Dermis blood vessel endothelial cell (primary cell): Measurements from ENCODE around the gene STAP2. TPM values are rescaled to one million over a fixed set of nuclear protein-coding genes. Genes with fewer than 3 reads are reported as not detected.

Source experiments
- DNase-seq: peaks from one replicate; pipeline ENCODE4 v3.0.0; 2010
- total RNA-seq: library from RNA; depleted of rRNA; stranded (reverse); fragments of >200 nt; gene quantifications from 2 replicates; pipeline ENCODE4 v1.2.3, GENCODE V29; 2014

STAP2 gene
- total RNA-seq, 1 donor from 2014 or later = 36.6 TPM

DNA sequence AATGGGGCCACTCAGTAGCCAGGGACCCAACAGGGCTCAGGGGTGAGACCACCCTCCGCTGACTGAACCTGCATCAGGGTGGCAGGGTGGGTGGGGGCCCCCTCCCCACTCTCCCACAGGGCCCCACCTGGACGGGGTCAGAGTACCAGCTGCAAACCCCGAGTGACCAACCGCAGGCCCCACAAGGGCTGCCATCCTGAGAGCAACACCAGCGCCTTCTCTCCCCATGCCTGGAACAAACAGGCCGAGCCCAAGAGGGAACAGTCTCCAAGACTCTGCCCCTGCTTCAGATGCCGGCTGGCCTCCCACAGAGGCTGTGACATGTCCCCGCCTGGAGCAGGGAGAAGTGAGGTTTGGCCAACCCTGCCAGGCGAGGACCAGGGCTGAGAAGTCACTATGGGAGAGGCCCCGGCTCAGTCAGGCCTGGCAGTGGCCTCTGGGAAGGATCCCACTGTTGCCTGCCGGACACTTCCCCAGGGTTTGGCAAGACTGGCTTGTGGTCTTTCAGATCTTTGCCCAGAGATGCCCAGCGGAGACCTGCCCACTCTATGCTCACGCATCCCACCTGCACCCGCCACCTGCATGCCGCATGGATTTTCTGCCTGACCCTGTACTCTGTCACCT is 31.9 kb upstream of the STAP2 start:
- DNase-seq = no peak

DNA sequence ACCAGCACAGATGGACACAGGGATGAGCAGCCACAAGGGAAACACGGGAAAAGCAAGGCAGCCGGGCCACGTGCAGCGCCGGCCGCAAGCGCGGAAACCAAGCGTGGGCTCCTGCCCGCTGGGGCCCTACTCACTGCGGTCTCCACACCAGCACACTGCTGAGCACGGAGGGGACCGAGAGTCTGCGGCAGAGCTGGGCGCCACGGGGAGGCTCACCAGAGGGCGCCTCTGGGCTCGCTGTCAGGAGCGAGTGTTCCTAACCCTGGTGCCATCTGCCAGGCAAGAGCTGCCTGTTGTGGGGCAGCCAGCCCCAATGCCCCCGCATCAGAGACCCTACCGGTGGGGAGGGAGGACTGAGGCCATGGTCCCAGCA is 31.2 kb upstream of the STAP2 start:
- peak; percentile 82 for DNase-seq

DNA sequence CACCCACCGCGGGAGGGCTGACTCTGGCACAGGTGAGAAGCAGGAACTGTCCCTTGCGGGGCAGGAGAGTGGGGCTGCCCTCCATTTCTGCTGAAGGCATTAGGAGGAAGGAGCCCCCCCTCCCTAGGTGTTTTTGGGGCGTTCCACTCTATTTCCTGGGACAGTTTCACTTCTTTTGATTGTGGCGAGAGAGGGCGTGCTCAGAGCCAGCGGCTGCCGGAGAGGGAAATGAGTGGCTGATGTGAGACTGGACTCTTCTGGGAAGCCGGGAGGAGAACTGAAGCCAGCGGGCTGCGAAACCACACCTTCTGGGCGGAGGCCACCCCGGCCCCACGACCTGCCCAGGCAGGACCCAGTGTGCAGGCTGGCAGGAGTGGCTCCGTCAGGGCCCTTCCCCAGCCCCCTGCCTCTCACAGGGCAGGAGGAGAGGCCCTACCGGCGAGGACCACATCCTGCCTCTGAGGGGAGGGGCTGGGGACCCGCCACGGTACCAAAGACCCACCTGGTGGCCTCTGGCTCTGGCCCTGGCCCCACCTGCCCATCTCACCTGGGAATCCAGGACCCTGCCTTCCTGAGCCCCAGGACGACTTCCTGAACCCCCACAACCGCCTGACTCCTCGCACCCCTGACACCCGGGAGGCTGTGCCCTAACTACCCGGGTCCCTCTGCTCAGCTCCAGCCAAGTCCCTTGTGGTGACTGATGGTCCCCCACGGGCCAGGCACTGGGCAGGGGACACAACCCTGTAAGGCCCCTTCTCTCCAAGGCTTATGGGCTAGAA is 30.7 kb upstream of the STAP2 start:
- DNase-seq = peak; percentile 62

DNA sequence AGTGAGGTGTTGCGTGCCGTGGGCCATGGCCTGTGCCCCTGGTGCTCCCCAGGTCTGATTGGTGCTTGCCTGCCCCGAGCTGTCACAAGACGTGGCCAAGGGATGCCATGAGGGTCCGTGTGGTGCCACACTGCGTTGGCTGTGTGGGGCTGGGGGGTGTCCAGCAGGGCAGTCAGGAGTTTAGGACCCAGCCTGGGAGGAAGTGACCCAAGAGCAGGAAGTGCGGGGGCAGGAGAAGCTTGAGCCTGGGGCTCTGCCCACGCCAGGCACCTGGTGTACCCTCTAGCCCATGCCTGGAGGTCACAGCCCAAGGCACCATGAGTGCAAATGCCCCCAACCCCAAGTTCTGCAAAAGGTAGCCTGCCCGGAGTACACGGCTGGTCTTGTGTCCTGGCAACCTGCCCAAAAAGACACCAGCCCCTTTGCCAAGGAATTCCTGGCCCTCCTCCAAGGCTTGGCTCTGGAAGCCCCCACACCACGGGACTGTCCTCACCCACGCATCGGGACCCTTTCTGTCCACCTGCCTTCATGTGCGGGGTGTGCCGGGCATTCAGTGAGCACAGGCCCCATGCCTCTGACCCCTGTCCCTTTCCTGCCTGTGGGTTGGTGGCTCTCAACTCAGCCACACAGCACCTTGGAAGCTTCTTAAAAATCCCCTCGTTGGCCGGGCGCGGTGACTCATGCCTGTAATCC is 29.6 kb upstream of the STAP2 start:
- DNase-seq = peak; percentile 61

DNA sequence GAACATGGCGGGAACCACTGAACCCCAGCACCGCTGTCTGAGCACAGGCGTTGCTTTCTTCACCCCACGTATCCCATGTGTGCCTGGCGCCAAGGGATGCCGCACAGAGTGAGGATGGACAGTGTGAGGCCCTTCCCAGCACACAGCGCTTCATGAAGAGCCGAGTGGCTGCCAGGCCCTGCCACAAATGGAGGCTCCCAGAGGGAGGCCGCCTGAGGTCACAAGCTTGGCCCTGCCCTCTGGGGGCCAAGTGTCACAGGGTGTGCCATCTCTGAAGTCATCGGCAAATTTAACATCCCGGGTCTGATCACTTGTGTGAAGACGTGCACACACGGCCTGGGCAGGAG is 29.1 kb upstream of the STAP2 start:
- DNase-seq = no peak

DNA sequence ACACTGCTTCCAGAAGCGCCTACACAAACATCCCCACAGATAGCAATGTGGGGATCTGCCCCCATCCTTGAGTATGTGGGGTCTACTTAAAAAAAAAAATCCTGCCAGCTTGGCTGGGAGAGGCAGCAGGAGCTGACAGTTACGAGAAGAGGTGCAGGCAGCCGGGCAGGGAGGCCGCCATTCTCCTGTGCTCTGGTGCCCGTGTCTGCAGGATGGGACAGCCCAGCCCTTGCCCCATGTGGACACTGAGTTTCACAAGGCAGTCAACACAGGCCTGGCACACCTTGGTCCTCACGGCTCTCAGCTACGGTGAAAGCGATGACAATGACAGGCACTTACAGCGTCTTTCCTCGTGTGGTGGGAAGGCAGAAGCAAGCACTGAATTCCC is 28.7 kb upstream of the STAP2 start:
- no peak for DNase-seq

DNA sequence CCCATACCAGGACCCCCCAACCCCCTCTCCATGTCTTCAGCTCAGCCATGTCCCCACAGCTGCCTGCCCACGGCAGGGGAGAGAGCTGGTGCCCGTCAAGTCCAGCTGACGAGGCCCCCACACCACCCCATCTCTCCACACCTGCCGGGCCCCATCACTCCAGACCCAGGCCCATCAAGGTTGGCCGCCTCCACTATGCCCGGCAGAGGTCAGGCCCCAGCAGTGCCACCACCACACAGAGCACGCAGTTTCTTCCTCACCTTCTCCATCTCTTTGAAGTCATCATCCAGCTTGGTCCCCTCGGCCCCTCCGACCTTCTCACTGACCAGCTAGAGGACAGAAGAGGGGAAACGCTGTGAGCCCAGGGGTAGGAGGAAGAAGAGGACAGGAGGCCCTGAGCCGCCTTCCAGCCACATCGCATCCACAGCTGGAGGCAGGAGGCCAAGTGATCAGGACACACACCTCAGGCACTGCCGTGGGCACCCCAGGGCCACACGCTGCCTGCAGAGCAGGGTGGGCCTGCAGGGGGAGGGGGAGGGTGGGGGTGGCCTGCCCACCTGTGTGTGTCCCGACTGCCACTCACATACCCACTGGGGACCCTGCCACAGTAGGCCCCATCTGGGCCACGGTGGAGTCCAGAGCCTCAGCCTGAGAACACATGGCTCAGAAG is 28.2 kb upstream of the STAP2 start:
- no peak for DNase-seq

DNA sequence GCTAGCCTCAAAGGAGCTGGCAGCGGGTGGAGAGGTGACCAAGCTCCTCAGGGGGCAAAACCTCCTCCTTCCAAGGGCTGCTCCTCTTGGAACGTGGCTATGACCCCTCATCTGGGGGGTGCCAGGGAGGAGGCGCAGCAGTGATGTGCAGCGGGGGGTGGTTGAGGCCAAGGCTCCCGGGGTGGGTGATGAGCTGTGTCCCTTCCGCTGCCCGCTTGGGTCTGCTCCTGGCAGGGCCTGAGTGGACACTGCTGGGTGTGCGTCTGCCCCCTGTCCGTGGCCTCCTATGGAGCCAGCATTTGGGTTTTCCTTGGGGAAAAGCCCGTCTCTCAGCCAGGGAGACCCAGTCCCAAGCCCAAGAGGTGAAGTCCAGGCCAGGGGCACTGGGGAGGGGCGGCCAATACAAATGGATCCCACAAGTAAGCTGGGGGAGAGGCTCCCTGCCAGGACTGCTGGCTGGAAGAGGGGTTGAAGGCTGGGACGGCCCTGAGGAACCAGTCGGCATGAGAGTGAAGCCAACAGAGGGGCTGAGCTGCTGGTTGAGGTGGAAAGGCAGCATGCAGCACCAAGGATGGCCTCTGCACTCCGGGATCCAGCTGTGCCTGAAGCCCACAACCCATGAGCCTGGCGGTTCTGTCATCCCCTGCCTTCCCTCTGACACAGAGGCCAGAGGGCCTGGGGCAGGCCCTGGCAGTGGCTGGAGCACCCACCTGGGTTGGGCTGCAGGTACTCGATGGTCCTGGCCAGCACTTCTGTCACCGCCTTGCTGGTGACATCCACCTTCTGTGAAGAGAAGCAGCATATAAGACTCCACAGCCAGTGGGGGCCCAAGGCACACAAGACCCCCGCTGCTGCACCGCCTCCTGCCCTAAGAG is 27.4 kb upstream of the STAP2 start:
- DNase-seq = no peak

DNA sequence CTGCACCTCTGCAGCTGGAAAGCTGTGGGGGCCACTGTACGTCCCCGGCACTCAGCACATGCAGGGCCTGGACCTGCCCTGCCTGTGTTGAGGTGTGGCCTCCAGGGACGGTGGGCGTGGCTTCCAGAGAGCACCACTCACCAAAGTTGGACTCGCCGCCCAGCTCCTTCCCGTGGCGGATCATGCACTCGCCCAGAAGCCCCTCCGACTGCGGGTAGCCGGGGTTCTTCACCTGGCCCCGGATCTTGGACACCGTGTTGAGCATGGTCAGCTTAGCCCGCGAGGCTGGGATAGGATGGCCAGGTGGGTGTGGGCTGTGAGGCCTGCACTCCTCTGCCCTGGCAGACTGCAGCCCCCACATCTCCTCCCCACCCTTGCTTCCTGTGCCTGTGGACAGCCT is 26.7 kb upstream of the STAP2 start:
- no peak for DNase-seq

DNA sequence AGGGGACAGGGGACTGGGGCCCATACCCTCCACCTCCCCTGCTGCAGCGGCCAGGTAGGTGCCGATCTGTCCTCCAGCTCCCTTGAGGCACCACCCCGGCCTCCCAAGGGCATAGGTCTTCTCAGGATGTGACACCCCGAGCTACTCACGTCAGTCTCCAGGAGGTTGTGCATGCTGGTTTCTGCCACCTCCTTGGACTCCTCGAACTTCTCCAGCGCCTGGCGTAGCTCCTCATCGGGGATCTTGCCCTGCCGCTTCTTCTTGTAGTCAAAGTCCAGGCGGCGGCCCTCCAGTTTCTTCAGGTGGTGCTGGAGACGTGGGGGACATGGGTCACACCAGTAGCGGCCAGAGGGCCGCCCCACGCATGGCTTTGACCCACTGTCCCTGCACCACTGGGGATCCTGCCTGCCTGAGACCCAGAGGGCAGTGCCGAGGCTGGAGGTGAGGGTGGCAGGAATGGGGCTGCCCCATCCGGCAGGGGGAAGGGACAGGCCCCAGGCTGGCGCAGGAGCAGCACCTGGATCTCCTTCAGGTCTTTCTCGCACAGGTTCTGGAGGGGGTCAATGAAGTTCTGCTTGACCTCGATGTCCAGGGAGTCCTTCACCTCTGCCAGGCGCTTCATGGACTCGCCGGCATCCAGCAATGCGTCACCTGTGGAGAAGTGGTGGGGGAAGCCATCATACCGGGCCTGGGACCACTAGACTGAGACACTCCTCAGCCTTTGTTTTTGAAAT is 25.1 kb upstream of the STAP2 start:
- DNase-seq = no peak

DNA sequence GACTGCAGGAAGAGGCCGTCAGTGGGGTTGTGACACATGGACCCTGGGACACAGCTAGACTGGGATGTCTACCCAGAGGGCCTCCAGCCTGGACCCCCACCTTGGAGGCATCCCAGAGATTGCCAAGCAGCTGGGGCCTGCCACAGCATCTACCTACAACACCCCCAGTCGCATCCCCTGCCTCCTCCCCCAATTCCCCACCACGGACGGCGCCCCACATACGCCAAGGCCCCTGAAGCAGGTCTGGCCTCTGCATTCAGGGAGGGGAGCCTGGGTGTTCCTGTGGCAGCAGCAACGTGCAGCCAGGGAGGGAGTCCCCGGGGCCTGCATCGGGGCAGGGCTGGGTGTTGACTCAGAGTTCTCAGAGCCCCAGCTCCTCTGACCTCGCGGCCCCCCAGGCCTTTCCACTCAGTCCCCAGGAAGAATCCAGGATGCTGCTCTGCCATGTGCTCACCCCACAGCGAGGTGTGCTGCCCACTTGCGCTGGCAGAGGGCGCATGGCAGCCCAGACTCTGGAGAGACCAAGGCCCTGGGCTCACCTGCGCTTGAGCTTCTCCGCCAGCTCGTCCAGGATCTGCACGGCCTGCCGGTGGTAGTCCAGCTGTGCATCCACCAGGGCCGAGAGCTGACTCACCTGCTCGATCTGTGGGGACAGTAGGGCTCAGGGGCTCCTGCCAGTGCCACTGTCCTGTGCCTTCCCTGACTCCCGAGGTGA is 24.4 kb upstream of the STAP2 start:
- DNase-seq = no peak

DNA sequence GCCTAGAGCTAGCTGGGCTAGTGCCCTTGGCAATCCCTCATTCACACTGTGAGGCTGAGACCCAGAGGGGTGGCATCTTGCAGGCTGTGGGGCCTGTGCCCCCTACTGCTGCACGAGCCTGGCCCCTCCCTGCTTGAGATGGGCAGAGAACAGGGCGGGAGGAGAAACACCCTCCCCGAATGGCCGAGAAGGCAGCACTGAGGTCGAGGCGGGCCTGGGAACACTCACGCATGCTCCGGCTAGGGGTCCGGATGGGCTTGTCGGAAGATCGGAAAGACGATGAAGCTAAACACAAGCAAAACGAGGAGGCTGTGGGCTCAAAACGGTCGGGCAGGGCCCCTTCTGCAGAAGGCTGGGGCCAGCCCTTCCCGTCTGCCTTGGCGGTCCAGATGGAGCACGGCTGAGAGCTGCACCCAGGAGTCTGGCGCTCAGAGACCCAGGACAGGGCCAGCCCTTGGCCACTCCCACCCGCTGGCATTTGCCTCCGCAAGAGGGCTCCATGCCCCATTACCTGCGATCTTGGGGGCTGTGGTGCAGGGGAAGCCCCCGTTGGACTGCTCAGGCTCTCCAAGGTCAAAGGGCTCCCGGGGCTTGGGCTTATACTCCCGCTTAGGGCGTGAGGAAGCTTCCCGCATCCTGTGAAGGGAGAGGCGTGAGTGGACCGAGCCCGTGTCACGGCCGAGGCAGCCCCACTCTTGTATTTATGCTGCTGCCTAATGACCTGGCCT is 23.6 kb upstream of the STAP2 start:
- DNase-seq = no peak

DNA sequence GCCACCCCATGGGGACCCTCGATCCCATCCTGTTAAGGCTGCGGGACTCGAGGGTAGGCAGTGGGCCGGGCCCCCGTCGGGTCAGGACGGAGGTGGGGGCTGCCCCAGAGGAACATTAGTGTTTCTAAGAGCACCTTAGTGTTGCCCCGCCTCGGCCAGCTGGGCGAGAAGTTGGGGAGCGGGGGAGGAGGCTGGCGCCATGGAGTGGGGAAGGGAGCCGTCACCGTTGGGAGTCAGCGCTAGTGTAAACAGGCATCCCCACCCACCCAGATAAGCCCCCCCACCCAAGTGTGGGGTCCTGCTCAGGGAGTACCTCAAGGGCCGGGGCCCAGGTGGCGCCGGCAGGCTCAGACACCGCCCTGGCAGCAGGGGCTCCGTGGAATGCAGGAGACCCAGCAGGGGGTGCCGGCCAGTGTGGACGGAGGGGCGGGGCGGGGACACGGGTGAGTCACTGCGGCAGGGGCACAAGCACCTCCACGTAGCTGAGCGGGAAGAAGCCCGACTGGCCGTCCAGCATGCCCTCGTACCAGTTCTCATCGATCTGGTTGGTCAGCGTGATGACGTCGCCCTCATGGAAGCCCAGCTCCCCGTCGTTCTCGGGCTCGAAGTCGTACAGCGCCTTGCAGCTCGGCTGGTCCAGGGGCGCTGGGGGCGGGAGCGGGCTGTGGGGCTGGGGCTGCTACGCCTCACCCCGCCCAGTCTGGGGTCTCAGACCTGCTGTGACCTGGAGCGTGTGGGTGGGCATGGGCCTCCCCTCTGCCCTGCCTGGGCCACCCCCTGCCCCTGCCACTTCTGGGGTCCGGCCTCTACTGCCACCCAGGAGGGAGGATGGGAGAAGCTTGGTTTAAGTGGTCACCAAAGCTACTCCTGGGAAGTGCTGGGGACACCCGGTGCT is 22.8 kb upstream of the STAP2 start:
- DNase-seq = no peak

DNA sequence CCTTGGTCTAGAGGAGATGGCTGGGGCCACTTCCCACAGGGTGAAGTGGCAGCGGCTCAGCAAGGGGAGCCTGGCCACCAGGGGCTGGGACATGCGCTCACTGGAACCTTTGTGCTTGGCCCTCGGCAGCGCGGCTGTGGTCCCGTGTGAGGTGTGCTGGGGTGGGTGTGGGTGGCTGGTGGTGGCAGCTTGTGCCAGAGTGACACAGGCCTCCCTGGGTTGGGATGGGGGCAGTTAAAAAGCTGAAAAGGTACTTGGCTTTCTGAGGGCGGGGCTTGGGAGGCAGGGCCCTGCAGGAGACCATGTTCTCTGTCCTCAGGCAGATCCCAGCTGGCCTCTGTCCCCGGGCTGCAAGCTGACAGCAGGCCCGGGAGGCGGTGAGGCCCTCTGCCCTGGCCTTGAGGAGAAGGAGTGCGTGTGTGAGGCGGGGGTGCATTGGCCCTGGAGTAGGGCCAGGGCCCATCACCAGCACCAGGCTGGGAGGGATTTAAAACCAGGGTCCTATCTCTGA is 22.1 kb upstream of the STAP2 start:
- no peak for DNase-seq

DNA sequence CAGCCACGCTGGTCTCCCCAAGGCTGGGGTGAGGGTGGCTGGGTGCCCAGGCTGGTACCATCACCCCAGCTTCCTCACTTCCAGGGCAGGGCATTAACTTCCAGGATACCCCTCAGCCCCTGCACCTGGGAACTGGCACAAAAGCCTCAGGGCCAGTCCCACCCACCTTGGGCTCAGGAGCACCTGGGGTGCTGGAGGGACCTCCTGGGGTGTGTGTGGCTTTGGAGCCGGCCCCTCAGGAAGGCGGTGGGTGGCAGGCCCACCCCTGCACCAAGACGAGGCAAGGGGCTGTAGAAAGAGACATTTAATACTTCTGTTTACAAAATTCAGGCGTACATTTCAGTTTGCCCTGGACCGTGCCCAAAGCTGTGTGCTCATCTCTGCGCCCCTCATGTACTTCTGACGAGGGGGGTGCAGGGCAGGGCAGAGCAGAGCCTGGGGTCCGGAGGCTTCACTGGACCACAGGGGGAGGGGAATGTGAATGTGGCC is 21.5 kb upstream of the STAP2 start:
- DNase-seq = no peak

DNA sequence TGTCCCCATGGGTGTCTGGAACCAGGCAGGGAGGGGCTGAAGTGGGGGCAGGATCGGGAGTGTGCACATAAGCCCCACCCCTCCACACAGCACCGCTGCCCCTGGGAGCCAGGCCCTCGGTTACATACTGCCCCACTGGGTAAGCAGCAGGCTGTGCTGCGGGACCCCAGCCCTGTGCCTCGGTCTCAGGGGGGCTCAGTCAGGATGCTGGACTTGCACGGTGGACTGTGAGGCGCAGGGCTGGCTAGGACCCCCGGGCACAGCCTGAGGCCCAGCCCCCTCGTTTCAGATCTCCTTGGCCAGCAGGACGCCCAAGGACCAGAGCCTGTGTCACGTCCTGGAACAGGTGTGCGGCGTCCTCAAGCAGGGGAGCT is 21.0 kb upstream of the STAP2 start:
- no peak for DNase-seq

DNA sequence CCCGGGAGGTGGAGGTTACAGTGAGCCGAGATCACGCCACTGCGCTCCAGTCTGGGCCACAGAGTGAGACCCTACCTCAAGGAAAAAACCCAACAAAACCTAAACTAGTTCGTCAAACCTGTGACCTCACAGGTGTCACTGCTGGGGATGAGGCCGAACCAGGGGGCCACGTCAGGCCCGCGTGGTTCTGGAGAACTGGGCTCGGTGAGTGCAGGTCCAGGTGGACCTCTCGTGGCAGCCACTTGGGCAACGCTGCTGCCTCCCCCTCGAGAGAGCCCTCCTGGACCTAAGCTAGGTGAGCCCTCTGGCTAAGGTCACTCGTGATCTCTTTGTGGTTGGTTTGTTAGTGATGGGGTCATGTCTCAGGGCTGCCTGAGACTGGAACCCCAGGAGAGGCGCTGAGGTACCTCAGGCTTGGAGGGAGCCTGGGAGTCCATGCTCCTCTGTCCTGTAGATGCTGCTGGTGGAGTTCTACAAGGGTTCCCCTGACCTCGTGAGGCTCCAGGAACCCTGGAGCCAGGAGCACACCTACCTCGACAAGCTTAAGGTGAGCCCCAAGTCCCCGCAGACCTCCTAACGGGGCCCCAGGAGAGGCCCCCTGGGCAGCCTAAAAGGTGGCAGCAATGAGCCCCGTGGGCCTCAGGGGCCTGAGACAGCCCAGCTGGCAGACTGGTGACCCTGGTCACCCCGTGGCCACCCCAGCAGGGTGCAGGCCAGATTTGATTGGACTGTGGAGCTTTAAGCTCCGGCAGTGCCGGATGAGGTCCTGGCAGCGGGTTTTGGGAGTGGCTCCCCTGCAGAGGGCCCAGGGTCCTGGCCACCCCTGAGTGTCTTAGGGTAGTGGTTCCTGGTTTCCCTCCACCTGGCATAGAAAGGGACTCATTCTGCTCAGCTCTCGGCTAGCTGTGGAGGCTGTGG is 20.3 kb upstream of the STAP2 start:
- DNase-seq = no peak

DNA sequence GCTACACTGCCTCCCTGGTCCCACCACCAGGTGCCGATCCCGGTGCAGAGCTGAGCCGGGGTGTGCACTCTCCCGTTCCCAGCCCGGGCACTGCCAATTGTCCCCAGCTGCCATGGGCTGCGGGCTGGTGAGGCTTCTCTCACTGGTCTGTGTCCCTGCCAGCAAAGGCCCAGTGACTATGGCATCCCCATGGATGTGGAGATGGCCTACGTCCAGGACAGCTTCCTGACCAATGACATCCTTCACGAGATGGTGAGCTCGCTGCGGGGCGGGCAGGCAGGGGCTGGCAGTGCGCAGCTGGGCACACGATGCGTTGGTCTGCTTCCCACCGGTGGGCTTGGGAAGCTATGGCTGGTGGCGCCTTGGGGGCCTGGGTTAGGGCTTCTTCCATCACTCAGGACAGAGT is 19.3 kb upstream of the STAP2 start:
- no peak for DNase-seq
